ENCODE data around the gene CD8B. TPM values are rescaled to one million over a fixed set of nuclear protein-coding genes. Genes with fewer than 3 reads are reported as not detected.

The CD8B gene
- total RNA-seq, 2 experiments from 2014 or later = 0.75 to 1.1 TPM

DNA sequence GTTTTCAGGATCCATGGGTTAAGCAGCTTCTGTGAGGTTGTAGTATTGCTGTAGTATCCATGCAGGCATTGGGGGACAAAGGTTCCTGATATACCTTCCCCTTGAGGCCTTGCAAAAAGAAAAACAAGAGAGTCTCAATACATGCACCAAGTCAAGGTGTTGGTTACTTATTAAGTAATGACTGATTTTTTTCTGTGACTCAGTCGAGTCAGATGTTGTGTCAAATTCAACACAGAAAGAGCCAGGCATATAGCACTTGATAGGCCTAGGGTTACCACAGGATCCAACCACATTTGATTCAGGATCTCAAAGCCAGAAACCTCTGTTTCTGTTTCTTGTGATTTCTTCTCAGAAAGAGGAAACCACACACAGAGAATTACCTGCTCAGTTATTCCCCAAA is 46.1 kb downstream of the CD8B start:
- peaks cover 30% of the 10 kb centered on the region for H3K27me3 Mint-ChIP-seq
- Histone ChIP-seq H3K4me3 (ENCODE audit: low read length) (no peak overlapping the region), H3K27ac (ENCODE audit: low read depth in 1 of 2, low read length in 2 of 2) (no peak overlapping the region), H3K36me3 (ENCODE audit: insufficient read depth, low read length) (no peaks in the 10 kb centered on the region), H3K9me3 (ENCODE audit: control insufficient read depth in 1 of 2, insufficient read depth in 1 of 2, low read length in 2 of 2) (no peaks in the 10 kb centered on the region), H3K4me1 (ENCODE audit: insufficient read depth, low read length) (no peaks in the 10 kb centered on the region), H3K27me3 (ENCODE audit: control insufficient read depth in 1 of 2, insufficient read depth in 2 of 2, low read length in 2 of 2) (peaks cover 5 to 6% of the 10 kb centered on the region in 2 experiments)
- TF ChIP-seq, protein P1, sequence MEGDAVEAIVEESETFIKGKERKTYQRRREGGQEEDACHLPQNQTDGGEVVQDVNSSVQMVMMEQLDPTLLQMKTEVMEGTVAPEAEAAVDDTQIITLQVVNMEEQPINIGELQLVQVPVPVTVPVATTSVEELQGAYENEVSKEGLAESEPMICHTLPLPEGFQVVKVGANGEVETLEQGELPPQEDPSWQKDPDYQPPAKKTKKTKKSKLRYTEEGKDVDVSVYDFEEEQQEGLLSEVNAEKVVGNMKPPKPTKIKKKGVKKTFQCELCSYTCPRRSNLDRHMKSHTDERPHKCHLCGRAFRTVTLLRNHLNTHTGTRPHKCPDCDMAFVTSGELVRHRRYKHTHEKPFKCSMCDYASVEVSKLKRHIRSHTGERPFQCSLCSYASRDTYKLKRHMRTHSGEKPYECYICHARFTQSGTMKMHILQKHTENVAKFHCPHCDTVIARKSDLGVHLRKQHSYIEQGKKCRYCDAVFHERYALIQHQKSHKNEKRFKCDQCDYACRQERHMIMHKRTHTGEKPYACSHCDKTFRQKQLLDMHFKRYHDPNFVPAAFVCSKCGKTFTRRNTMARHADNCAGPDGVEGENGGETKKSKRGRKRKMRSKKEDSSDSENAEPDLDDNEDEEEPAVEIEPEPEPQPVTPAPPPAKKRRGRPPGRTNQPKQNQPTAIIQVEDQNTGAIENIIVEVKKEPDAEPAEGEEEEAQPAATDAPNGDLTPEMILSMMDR (IDR thresholded peaks at IDR 0.05) = no peak
- no peak overlapping the region for H3K27ac Mint-ChIP-seq
- H3K4me1 Mint-ChIP-seq (ENCODE audit: low read depth) = peaks cover 9% of the 10 kb centered on the region
- no peaks in the 10 kb centered on the region for H3K9me3 Mint-ChIP-seq
- ChIA-PET CTCF (no interaction called here), POLR2A (interaction anchor here (1.1 kb wide), 1 partner anchor 10 kb away, joined by 3 read pairs; no protein-coding TSS in a partner anchor)
- H3K36me3 Mint-ChIP-seq (ENCODE audit: low read depth) = no peaks in the 10 kb centered on the region
- ATAC-seq (ENCODE audit: poor library complexity) (no peak), DNase-seq (peak in 1 of 14 experiments; percentile 40)
- intact Hi-C loops (cut with DNase I, micrococcal nuclease) = no loop called here
- no peak overlapping the region for H3K4me3 Mint-ChIP-seq

DNA sequence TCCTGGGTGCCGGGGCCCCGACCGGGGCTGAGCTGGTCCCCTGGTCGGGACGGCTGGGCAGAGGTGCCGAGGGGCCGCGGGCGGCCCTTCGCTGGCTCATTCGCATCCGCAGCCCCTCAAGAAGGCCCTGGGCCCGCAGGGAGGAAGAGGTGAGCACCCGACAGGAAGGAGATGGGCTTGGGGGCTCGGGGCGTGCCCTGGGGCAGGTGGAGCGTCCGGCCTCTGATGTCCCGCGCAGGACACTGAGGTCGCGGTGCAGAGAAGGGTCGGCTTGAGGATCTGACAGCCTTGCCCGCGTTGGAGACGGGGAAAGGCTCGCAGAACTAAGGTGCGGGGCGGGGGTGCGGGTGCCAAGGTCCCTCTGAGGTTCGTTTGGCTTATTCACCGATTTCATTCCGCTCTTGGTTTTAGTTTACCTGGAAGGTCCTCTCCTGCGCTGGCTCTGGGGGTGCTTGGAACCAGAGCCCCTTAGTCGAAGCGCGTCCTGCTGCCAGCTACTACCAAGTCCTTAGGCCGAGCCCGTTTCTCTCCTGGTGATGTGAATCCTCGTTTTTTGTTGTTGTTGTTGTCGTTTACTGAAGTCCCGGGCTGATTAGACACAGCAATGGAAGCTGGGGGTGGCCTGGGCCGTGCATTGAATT is 52.1 kb downstream of the CD8B start:
- Mint-ChIP-seq H3K36me3 (ENCODE audit: low read depth) (no peaks in the 10 kb centered on the region), H3K27me3 (peaks cover 54% of the 10 kb centered on the region), H3K4me3 (no peak overlapping the region), H3K9me3 (no peaks in the 10 kb centered on the region), H3K27ac (no peak overlapping the region), H3K4me1 (ENCODE audit: low read depth) (peaks cover 19% of the 10 kb centered on the region)
- Histone ChIP-seq H3K27ac (ENCODE audit: low read depth in 1 of 2, low read length in 2 of 2) (no peak overlapping the region), H3K36me3 (ENCODE audit: insufficient read depth, low read length) (no peaks in the 10 kb centered on the region), H3K4me3 (ENCODE audit: low read length) (peak overlapping the region; percentile 52), H3K9me3 (ENCODE audit: control insufficient read depth in 1 of 2, insufficient read depth in 1 of 2, low read length in 2 of 2) (peaks cover 0 to 3% of the 10 kb centered on the region in 2 experiments), H3K27me3 (ENCODE audit: control insufficient read depth in 1 of 2, insufficient read depth in 2 of 2, low read length in 2 of 2) (peaks cover 25% of the 10 kb centered on the region in 2 experiments), H3K4me1 (ENCODE audit: insufficient read depth, low read length) (peaks cover 28% of the 10 kb centered on the region)
- ATAC-seq (ENCODE audit: poor library complexity) = no peak
- TF ChIP-seq, protein P1 (IDR thresholded peaks at IDR 0.05) = no peak
- DNase-seq = peak in 3 of 14 experiments; percentile 17 to 51 (median 18)
- POLR2A ChIA-PET = interaction anchor here (1.5 kb wide), 1 partner anchor 16 kb away, joined by 6 read pairs; no protein-coding TSS in a partner anchor
- CTCF ChIA-PET = no interaction called here
- intact Hi-C loops (cut with DNase I, micrococcal nuclease) = no loop called here

DNA sequence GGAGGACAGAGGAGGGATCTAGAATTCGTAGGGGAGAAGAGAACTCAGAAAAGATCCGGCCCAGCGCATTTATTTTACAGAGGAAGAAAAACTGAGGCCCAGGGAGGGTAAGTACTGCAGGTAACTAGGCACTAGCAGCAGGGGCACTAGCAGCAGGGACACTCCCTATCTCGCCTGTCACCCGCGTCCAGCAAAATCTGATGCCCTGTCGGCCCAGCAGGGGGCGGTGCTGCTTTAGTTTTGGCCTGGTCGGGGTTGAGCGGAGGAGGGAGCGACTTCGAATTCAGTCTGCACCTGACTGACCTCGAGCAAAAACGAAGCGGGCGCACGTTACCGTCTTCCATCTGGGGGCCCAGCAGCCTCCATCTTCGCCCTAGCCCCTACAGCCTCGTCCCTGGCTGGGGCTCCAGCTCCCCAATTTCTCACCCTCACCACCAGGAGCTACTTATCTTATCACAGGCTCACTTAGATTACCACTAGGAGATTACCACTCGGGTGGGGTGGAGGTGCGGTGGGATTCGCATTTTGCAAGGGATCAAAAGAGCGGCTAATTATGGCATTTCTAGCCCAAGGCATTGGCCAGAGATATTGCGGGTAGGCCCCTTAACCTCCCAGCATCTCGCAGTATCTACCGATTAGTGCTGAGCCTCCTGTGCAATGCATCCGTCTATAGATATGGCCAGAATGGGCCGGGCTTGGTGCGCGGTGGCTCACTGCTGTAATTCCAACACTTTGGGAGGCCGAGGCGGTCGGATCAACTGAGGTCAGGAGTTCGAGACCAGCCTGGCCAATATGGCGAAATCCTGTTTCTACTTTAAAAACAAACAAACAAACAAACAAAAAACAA is 53.1 kb downstream of the CD8B start:
- Histone ChIP-seq H3K36me3 (ENCODE audit: insufficient read depth, low read length) (no peaks in the 10 kb centered on the region), H3K9me3 (ENCODE audit: control insufficient read depth in 1 of 2, insufficient read depth in 1 of 2, low read length in 2 of 2) (peaks cover 0 to 3% of the 10 kb centered on the region in 2 experiments), H3K4me3 (ENCODE audit: low read length) (peak overlapping the region; percentile 52), H3K4me1 (ENCODE audit: insufficient read depth, low read length) (peaks cover 28% of the 10 kb centered on the region), H3K27ac (ENCODE audit: low read depth in 1 of 2, low read length in 2 of 2) (no peak overlapping the region), H3K27me3 (ENCODE audit: control insufficient read depth in 1 of 2, insufficient read depth in 2 of 2, low read length in 2 of 2) (peaks cover 25% of the 10 kb centered on the region in 2 experiments)
- peak overlapping the region; percentile 94 for H3K4me3 Mint-ChIP-seq
- no peaks in the 10 kb centered on the region for H3K9me3 Mint-ChIP-seq
- POLR2A ChIA-PET = interaction anchor here (1.5 kb wide), 1 partner anchor 17 kb away, joined by 6 read pairs; no protein-coding TSS in a partner anchor
- no peaks in the 10 kb centered on the region for H3K36me3 Mint-ChIP-seq (ENCODE audit: low read depth)
- H3K4me1 Mint-ChIP-seq (ENCODE audit: low read depth) = peaks cover 19% of the 10 kb centered on the region
- H3K27ac Mint-ChIP-seq = no peak overlapping the region
- H3K27me3 Mint-ChIP-seq = peaks cover 51% of the 10 kb centered on the region
- intact Hi-C loops (cut with DNase I, micrococcal nuclease) = no loop called here
- CTCF ChIA-PET = interaction anchor here (0.9 kb wide), 1 partner anchor 16 kb away, joined by 3 read pairs; no protein-coding TSS in a partner anchor
- DNase-seq = peak; percentile 77 to 94 (median 89)
- peak; percentile 92 for ATAC-seq (ENCODE audit: poor library complexity)
- TF ChIP-seq, protein P1 (IDR thresholded peaks at IDR 0.05) = peak; percentile 87
